ENCODE measurements around the gene DNM3. TPM values are rescaled to one million over a fixed set of nuclear protein-coding genes. Genes with fewer than 3 reads are reported as not detected.
A peak's percentile ranks its signal among the peaks of the same experiment; 100 is the strongest.
"Not testable (repeated sequence)": the region's sequence is repeated elsewhere in the genome, so short reads cannot be mapped to it uniquely, and the experiment has no call there.

The DNM3 gene
- polyA plus RNA-seq, 1 donor, result 3.9 TPM

- not testable (repeated sequence) for DNase-seq
Observed at GRCh38 chr1:172024944-172025738, 183.8 kb downstream of the DNM3 start.

GRCh38 chr1:172040466-172040865 is 199.2 kb downstream of the DNM3 start:
- DNase-seq, result no peak

GRCh38 chr1:172041102-172041501 is 199.8 kb downstream of the DNM3 start:
- DNase-seq, result no peak

- peak; percentile 39 for DNase-seq
Observed at GRCh38 chr1:172041742-172042141, 200.4 kb downstream of the DNM3 start.

GRCh38 chr1:172043900-172044299 is 202.6 kb downstream of the DNM3 start:
- no peak for DNase-seq

GRCh38 chr1:172051898-172052297 is 210.6 kb downstream of the DNM3 start:
- DNase-seq, result no peak

- no peak for DNase-seq
Observed at GRCh38 chr1:172054172-172054571, 212.9 kb downstream of the DNM3 start.

GRCh38 chr1:172055816-172056419 is 214.6 kb downstream of the DNM3 start:
- DNase-seq, result not testable (repeated sequence)

GRCh38 chr1:172068334-172068733 is 227.0 kb downstream of the DNM3 start:
- DNase-seq, result no peak

GRCh38 chr1:172069051-172069450 is 227.8 kb downstream of the DNM3 start:
- DNase-seq, result no peak

- no peak for DNase-seq
Observed at GRCh38 chr1:172069534-172069933, 228.2 kb downstream of the DNM3 start.

- DNase-seq, result no peak
Observed at GRCh38 chr1:172070055-172070454, 228.8 kb downstream of the DNM3 start.

- DNase-seq, result no peak
Observed at GRCh38 chr1:172071746-172072145, 230.4 kb downstream of the DNM3 start.

- DNase-seq, result not testable (repeated sequence)
Observed at GRCh38 chr1:172079859-172080258, 238.6 kb downstream of the DNM3 start.

GRCh38 chr1:172083191-172083590 is 241.9 kb downstream of the DNM3 start:
- no peak for DNase-seq

GRCh38 chr1:172084876-172085275 is 243.6 kb downstream of the DNM3 start:
- no peak for DNase-seq

- DNase-seq, result no peak
Observed at GRCh38 chr1:172085317-172085716, 244.0 kb downstream of the DNM3 start.

- no peak for DNase-seq
Observed at GRCh38 chr1:172086137-172086536, 244.8 kb downstream of the DNM3 start.

- DNase-seq, result no peak
Observed at GRCh38 chr1:172088256-172088655, 247.0 kb downstream of the DNM3 start.

- peak; percentile 59 for DNase-seq
Observed at GRCh38 chr1:172089768-172090510, 248.6 kb downstream of the DNM3 start.

- DNase-seq, result no peak
Observed at GRCh38 chr1:172090511-172090817, 249.2 kb downstream of the DNM3 start.

- DNase-seq, result no peak
Observed at GRCh38 chr1:172095846-172096245, 254.5 kb downstream of the DNM3 start.

- no peak for DNase-seq
Observed at GRCh38 chr1:172105230-172105629, 263.9 kb downstream of the DNM3 start.
